Measurements from ENCODE around the gene RAP1A.

DNA sequence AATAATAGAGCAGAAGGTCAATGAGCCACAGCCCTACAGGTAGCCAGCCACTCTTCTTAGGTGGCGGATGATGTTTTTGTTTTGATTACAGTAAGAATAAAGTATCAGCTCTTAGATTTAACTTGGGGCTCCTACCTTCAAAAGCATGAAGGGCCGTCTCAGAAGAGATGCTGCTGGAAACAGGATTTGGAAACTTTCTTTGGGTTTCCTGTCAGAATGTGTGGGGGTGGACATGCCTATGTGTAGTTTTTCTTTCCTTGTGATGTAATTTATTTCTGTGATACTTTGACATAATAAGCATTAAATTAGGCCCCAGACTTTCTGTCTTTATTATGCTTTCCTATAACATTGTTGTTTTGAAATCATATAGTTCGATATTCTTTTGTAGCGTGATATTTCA is 1.5 kb downstream of the RAP1A start:
- TF ChIP-seq EZH2 (IDR thresholded peaks at IDR 0.05; ENCODE audit: insufficient read depth, poor library complexity, severe bottlenecking) = no peak
- no peak for TF ChIP-seq EZH2phosphoT487 (IDR thresholded peaks at IDR 0.05; ENCODE audit: insufficient read depth, low read depth)

Measured in GM23248 (cell line).